Measurements from ENCODE around the gene NDUFS7.
A peak's percentile ranks its signal among the peaks of the same experiment; 100 is the strongest.

The NDUFS7 gene

DNA sequence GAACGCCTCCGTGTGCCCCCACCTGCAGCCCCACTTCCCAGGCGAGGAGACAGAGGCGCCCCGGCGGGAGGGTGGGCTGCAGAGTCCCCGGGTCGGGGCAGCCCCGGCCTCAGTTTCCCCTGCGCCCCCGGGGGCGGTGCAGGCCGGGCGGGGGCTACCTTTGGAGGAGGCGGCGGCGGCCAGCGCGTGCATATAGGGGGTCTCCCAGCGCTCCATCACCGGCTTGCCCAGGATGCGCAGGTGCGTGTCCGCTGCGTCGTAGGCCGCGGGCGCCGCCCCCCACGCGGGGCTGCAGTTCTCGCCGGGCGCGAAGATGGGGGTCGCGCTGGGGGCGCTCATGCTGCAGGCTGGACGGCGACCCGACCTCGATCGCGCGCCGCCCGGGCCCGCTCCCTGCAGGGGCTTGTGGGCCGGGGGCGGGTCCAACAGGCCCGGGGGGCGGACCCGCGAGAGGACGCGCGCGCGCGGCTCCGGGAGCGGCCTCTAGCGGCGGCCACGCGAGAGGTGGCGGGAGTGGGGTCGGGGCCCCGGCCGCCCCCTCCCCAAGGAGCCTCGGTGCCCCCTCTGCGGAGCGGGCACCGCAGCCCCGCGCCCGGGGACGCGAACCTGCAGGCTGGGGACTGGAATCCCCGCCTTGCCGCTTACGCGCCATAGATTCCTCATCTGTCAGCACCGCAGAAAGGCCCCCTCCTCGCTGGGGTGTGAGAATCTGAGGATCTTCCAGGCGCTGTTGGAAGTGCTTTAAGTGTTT is 17.6 kb downstream of the NDUFS7 start, which contains the start of gene GAMT:
Gene GAMT, minus strand, starts transcription at position 405 of the 751 bp plus-strand sequence. Its CDS starts 66 bp downstream, at position 339.
- peak; percentile 49 to 67 for DNase-seq

DNA sequence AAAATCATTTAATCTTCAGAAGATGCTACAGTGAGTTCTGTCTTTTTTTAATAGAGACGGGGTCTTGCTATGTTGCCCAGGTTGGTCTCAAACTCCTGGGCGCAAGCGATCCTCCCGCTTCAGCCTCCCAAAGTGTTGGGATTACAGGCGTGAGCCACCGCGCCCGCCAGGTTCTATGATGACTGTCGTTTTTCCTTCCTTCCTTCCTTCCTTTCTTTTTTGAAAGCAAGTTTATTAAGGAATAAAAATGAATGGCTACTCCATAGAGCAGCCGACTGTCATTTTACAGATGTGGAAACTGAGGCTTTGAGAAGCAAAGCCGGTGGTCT is 18.1 kb downstream of the NDUFS7 start:
- DNase-seq, result no peak

DNA sequence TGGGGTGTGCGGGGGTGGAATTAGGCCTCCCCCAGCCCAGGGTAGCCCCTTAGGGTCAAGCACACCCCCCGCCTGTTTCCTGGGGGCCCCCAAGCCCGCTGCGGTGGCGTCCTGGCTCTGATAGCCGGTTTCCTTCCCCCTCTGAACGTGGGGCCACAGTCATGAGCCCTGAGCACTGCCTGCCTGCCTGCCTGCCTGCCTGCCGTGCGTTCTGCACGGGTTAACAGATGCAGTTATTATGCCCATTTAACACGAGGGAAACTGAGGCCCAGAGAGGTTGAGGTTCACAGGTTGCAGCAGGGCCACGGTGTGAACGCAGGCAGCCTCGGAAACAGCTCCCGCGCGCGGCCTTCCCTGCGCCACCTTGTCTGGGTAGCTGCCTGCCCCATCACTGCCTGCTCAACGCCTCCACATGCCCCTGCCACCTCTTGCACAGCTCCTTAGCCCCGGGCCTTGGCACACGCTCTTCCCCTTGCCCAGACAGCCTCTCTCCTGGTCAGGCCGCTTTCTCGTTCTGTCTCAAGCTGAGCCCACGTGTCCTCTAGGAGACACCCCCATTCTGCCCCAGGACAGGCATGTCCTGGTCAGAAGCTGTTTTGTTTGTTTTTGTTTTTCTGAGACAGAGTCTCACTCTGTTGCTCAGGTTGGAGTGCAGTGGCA is 18.8 kb downstream of the NDUFS7 start:
- no peak for DNase-seq

DNA sequence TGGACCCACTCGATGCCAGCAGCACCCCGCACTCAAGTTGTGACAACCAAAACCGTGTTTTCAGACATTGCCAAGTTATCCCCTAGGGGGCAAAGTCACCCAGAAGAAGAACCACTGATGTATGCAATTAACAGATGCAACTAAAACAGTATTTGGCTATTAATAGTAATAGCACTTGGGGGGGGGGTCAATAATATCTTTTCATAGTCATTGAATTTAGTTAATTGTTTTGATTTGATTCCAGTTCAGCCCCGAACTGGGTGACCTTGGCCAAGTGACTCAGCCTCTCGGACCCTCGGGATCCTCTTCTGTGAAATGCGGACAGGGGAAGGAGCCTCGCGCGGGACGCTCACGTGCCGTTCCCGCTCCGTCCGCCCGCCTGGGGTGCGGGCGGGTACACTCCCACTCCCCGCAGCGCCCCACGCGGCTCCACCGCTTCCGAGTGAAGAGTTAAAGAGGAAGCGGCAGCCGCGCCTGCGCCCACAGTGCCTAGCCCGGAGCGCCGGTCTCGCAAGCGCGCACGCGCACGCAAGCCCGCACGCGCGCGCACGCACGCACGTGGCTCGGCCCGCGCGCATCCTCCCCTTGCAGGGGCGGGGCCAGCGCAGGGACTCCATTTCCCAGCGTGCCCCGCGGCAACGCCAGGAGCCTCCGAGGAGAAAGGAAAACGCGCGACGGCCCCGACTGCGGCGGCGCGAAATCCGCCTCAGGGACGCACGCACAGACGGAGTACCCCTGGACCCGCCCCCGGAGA is 23.2 kb downstream of the NDUFS7 start:
- DNase-seq, result peak; percentile 99 to 100

DNA sequence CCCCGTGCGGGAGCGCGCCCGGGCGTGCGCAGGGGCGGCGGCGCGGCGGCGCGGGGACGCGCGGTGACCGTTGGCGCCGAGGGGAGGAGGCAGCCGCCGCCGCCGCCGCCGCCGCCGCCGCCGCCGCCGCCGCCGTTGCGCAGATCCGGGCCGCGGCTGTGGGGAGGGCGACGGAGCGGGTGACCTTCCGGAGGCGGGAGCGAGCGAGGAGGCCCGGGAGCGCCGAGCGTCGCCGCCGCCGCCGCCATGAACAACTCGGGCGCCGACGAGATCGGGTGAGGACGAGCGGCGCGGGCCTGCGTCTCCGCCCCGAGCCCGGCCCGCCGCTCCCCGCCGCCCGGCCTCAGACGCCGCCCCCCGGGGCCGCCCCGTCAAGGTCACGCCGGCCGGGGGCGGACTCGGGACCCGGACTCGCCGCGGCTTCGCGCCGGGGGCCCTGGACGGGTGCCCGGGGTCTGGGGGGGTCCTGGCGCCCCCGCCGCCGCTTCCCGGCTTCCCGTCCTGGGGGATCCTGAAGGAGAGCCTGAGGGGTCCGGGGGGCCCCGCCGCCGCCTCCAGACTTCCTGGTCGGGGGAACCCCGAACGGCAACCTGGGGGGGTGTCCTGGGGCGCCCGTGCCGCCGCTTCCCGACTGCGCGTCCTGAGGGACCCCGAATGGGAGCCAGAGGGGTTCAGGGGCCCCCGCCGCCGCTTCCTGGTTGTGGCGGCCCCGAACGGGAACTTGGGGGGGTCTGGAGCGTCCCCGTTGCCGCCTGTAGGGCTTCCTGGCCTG is 24.0 kb downstream of the NDUFS7 start, which contains the start of gene DAZAP1:
Gene DAZAP1, plus strand, starts transcription at position 59 of the 772 bp plus-strand sequence. Its CDS starts 188 bp downstream, at position 247.
- peak in 1 of 2 donors; percentile 42 for DNase-seq

DNA sequence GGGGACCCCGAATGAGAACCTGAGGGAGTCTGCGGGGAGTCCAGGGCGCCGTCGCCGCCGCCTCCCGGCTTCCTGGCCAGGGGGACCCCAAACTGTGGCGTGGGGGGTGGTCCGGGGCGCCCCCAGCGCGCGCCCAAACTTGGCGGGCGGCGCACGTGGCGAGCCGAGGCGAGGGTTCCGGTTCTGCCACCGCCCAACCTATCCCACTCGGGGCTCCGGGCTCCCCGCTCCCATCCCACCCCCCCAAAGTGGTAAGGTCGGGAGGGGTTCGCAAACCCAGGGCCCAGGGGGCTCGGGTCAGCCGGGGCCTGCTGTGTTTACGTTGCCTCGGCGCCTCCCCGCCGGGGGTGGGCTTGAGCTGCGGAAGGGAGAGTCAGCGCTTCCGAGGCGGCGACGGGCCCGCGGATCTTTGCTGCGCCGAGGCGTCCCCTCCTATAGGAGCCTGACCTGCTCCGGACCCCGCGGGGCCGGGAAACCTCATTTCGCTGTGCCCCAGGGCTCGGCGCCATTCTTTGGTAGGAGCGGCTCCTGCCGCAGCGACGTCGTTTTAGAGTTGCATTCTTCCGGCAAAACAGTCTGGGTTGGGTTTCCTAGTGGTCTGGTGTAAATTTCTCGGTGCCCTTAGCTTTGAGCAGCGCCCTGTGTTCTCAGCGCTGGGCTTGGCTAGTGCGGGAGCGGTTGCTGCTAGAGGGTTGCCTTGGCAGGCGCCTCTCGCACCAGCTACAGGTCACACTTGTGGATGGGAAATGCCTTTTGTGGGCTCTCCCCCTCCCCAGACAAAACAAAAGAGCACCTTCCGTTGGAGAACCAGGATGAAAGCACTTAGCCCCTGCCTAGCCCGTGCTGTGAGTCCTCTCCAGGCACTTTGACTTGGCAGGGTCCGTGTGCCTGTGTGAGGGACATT is 24.8 kb downstream of the NDUFS7 start:
- peak; percentile 46 to 69 for DNase-seq

DNA sequence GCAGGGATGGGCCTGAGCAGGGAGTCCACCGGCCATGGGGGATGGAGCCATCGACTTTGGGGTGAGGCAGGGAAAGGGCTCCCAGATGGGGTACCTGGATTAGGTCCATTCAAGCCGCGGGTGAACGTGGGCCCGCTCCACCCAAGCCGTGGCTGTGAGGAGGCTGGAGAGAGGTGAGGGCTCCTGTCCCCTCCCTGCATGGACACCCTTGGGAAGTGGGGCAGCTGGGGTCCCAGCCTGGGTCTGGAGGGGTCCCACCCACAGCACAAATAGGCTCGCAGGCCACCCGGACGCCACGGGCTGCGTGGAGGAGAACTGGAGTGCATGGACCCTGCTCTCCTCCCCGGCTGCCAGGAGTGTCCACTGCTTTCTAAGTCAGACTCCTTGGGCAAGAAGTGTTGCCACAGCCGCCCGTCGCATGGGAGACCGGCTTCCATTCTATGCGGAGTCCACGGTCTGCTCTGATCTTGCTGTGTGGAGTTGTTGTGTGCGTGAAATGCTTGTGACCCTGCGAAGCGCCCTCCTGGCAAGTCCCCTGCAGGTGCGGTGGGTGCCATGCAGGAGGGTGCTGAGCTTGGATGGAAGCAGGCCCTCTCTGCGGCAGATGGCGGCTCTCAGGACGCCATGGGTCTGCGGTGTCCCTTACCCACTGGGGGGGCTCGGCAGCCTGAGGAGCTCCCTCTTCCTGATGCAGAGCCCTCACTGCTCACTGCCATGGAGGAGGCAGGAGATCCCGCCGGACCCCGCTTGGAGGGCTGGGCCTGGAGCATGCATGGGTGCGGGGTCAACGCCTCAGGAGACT is 25.7 kb downstream of the NDUFS7 start:
- DNase-seq, result no peak

DNA sequence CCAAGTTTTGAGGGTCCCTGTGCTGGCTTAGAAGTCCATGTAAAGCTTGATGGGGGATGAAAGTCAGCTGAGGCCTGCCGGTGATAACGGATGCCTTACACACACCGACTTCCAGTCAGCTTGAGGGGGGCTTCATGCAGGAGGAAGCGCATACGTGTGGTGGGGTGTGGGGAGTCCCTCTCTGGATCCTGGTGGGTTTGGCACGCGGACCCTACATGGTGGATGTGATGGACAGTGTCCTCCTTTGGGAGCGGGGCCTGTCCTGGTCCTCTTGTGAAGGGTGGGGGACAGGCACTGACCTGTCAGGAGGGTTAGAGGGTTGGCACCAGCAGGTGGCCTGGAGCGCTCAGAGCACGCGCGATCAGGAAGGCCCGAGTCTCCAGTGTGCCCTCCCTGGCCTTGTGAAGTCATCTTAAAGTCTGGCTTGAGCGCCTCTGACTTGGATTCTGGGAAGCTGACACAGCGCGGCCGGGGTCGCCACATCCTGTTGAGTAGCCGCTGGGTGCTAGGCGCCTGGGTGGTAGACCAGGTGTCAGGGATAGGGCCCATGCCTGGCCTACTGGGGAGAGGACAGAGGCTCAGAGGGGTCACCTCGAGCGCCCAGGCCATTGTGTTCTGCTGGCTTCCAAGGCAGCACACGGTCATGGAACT is 26.6 kb downstream of the NDUFS7 start:
- peak in 1 of 2 donors; percentile 19 for DNase-seq

DNA sequence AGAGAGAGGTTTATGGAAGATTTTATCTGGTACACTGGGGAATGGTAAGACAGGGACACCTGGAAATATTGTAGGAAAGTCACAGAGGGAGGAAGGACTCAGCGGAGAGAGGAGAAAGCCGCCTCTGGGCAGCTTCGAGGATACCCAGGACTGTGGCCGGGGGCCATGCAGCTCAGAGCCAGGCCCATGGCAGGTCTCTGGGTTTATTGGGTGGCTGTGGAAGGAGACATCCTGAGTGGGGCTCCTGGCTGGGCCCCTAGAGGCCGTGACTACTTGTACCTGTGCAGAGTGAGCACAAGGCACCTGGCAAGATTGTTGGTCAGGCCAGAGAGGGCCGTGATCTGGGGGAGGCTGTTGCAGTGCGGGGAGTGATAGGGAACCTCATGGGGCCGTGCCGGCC is 27.1 kb downstream of the NDUFS7 start:
- DNase-seq, result no peak

DNA sequence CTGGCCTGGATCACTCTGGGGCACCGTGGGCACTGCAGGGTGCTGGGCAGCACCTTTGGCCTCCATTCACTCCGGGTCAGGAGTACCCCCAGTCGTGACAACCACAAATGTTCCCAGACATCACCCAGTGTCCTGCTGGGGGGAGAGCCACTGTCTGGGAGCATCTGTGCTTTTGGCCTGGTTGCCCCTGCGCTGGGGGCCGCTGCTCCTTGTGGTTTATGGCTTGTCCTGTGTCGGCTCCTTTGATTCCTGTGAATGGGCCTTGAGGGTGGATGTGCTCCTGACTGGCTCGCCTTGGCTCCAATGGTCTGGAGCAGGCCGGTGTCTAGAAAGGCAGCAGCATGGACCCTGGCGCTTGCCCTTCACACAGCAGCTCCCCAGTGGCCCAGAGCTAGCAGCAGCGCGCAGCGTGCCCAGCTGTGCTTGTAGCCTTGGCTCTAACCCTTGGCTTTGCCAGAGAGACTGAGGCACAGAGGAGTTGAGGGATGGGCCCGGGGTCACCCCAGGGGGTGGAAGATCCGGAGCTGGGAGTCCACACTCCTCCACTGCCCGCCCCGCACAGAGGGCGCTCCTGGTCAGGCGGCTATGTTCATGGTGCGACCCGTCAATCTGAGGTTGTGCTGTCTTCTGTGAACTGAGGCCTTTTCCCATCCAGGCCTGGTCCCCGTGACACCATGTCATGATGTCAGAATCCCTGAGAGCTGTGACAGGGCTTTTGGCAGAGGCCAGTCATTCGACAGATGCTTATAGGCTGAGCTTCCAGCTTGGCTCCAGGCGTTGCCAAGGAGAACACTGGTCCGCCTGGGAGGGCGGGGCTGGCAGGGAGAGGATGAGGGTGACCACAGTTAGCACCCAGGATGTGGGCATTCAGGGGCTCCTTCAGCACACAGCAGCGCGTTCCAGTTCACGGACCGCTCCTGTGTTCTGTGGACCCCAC is 27.8 kb downstream of the NDUFS7 start:
- DNase-seq, result peak; percentile 15 to 59

DNA sequence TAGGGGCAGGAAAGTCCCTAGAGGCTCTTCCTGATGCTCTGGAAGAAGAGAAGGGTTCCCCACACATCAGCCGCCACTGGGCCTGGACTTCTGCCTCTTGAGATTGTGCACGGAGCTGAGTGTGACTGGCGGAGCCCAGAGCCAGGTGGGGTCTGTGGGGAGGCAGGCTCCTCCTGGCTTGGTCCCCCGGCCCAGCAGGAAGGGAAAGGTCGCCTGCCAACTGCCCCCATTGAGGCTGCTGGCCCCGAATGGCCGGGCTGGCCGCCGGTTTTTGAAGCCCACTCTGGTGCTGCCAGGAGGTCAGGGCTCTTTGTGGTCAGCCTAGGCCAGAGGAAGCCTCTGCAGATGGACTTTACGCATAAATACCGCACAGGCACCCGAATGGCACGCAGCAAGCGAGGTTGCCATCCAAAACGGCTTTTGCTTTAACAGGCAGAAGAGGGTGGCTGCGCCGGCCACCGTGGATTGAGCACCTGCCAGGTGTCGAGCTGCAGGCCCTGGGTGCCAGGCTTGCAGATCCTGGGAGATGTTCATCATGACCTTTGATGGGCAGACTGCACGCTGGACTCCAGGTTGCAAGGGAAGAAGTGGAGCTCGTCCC is 28.7 kb downstream of the NDUFS7 start:
- DNase-seq, result no peak

DNA sequence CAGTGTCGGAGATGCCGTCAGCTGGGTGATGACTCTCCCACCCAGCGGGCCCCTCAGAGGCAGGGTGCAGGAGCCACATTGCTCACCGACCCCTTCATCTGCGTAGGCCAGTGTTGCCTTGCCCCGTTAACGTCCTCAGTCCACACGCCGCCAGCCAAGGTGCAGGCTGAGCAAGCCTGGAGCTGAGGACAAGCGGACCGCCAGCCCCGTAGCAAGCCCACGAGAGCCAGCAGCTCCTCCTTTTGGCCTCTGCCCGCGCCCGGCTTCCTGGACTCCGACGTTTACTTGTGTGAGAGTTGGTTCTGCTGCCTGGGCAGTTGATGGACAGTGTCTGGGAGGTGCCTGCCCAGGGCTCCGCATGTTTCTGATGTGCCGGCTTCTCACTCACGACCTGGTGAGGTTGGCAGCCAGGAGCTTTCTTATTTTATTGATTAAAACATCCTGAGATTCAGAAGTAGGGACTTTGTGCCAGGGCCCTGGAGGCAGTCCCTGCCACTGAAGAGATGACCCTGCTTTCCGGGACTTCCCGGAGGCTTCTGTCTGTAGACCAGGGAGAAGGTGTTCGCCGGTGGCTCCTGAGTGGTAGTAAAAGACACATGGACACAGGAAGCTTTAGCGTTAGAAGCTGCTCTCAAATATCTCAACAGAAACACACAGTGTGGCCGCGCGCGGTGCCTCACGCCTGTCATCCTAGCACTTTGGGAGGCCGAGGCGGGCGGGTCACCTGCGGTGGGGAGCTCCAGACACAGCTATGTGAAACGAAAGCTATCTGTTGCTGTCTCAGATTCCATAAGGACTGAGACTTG is 29.5 kb downstream of the NDUFS7 start:
- DNase-seq, result peak in 1 of 2 donors; percentile 31

DNA sequence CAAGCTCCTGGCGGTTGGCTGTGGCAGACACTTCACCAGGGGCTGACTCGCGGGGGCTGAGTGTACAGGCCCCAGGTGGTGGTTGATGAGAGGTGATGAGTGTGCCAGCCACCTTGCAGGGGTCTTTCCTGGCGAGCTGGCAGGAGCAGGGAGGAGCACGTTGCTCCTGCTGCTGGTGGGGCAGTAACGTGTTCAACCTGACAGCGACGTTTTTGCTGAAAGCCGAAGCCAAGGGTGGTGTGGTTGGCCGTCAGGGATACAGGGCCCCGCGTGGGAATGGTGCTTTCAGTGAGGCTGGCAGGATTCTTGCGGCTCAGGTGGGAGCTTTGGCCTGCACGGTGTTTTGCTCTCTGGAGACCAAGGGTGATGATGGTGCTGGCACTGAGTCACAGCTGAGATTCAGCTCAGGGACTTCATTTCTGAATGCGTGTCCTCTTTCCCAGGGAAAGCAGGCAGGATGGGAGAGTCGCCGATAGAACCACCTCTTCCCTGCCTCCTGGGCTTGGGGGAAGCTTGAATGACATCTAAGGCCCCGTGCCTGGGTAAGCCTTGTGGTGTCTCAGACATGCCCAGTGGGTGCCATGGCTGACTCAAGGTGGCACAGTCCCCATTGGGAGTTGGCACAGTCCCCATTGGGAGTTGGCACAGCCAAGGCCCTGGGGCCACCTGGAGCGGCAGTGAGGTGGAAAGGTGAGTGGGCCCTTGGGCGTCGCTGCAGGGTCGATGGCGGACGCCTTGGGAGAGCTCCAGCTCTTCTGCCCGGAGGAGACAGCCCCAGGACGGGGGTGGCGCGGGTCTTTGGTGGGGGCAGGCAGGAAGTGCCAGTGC is 32.5 kb downstream of the NDUFS7 start:
- no peak for DNase-seq

DNA sequence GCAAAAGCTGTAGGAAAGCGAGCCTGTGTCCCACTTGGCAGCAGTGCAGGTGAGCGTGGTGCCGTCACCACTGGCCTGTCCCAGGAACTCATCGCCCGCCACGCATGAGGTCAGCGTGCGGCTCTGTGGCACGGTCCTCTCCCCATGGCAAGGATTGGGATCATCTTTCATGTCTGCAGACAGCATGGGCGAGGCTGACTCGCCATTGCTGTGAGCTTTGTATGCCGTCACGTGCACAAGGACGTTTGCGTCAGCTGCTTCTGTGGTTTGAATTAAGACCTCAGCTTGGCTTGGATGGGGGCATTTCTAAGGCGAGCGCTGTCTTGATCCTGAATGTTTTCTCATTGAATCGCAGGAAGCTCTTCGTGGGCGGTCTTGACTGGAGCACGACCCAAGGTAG is 33.4 kb downstream of the NDUFS7 start:
- no peak for DNase-seq

DNA sequence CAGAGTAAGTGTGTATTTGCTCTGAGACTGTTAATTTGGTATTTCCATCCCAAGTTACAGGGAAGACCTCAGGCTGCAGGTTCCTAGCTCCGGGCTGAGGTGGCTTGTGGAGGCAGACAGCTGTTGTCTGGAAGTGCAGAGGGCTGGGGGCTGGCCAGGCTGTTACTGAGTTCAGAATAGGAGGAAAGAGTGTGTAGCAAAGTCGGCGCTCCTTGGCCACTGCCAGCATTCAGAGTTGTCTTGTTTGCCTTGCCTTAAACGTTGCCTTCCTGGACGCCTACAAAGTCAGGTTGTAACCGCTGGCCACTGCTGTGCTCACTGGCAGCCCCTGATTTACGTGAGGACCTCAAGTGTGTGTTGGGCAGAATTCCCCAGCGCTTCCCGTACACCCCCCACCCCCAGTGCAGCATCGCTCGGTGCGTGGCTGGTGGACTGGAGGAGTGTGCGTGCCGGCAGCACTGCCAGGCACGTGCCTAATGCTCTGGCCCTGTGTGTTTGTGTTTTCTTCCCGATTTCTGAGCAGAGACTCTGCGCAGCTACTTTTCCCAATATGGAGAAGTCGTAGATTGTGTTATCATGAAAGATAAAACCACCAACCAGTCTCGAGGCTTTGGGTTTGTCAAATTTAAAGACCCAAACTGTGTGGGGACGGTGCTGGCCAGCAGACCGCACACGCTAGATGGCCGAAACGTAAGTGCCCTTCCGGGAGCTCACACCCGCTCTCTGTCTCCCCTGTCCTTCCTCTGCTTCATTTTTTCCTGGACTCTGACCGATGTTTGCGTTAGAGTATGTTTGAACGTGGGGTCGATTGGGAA is 34.2 kb downstream of the NDUFS7 start:
- DNase-seq, result no peak

DNA sequence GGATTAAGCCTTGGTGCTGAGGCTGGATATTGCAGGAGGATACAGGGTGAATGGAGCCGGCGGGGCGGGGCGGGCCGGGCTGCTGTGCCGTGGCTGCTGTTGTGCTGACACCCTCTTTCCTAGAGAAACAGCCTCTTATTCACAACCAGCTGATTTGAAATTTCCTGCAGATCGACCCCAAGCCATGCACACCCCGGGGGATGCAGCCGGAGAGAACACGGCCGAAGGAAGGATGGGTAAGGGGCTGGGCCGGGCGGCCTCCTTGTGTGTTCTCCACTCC is 34.7 kb downstream of the NDUFS7 start:
- DNase-seq, result no peak
